HEK293T (cell line): ENCODE results near the gene MIDN.

Source experiments
- ARNT ChIP-seq: fragments of 450-650 bp; IDR thresholded peaks from 2 replicates; pipeline ENCODE4 v1.6.1; 2017; ENCODE audit warnings: mild to moderate bottlenecking
- BHLHE40 ChIP-seq: fragments of 450-650 bp; IDR thresholded peaks from 2 replicates; pipeline ENCODE4 v1.6.1; 2016; ENCODE audit warnings: mild to moderate bottlenecking, moderate library complexity, borderline replicate concordance
- FOXK2 ChIP-seq: fragments of 450-650 bp; IDR thresholded peaks from 2 replicates; pipeline ENCODE4 v1.6.1; 2016; ENCODE audit warnings: mild to moderate bottlenecking
- LEF1 ChIP-seq: fragments of 450-650 bp; IDR thresholded peaks from 2 replicates; pipeline ENCODE4 v1.6.1; 2017; ENCODE audit warnings: mild to moderate bottlenecking, borderline replicate concordance
- NFRKB ChIP-seq: fragments of 450-650 bp; IDR thresholded peaks from 2 replicates; pipeline ENCODE4 v1.6.1; 2016; ENCODE audit warnings: mild to moderate bottlenecking, moderate library complexity
- SP1 ChIP-seq: fragments of 450-650 bp; IDR thresholded peaks from 2 replicates; pipeline ENCODE4 v1.6.1; 2017
- SUZ12 ChIP-seq: fragments of 450-650 bp; IDR thresholded peaks from 2 replicates; pipeline ENCODE4 v1.6.1; 2016; ENCODE audit warnings: mild to moderate bottlenecking
- ZNF384 ChIP-seq: fragments of 450-650 bp; IDR thresholded peaks from 2 replicates; pipeline ENCODE4 v1.6.1; 2016

DNA sequence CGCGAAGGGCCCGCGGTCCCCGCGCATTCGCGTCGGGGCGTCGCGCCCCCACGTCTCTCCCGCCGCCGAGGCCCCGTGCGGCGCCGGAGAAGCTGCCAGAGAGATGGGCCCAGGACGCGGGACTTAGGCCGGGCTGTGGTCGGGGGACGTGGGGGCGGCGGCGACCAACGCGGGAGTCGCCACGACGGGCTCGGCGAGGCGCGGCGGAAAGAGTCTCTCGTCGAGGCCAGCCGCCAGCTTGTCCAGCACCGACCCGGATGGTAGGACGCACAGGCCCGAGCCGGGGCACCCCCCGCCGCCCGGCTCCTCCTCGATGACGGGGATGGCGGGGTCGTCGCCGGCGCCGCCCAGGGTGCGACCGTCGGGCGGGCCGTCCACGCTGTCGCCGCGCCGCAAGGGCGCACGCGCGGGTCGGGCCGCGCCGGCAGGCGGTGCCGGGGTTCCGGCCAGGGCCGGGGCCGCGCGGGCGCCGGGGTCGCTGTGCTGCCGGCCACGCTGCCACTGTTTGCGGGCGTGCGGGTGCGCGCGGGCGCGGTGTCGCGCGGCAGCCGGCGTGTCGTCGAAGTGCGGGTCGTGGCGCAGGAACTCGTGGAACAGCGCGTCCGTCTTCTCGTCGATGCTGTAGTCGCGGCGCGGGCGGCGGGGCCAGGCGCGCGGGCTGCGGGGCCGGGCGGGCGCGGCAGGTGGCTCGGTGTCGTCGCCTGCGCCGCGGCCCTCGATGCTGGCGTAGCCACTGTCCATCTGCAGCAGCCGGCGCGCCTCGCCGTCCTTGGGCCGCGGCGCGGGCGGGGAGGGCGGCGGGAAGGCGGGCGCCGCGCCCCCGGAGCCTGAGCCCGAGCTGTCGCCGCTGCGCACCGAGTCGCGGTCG, 19.1 kb upstream of the MIDN start:
- TF ChIP-seq BHLHE40: no peak
- TF ChIP-seq ARNT: no peak
- no peak for TF ChIP-seq NFRKB
- TF ChIP-seq ZNF384: no peak
- TF ChIP-seq LEF1: no peak
- no peak for TF ChIP-seq FOXK2
- no peak for TF ChIP-seq SUZ12
- TF ChIP-seq SP1: no peak
